Neutrophil (primary cell): ENCODE results near the gene CFDP1.
"Not testable (repeated sequence)": the region's sequence is repeated elsewhere in the genome, so short reads cannot be mapped to it uniquely, and the experiment has no call there.

ENCODE experiments used
- H3K27ac ChIP-seq: fragments of 200-600 bp; sonication (generic); 2 replicates; pipeline ENCODE4 v1.5.1; 2016; ENCODE audit warnings: mild to moderate bottlenecking, moderate library complexity
- H3K27me3 ChIP-seq: fragments of 200-600 bp; sonication (generic); 2 replicates; pipeline ENCODE4 v1.6.0; 2016; ENCODE audit warnings: mild to moderate bottlenecking
- H3K36me3 ChIP-seq: fragments of 200-600 bp; sonication (generic); 2 replicates; pipeline ENCODE4 v1.5.1; 2017
- H3K4me1 ChIP-seq, 2 experiments: fragments of 200-600 bp in 1 of 2; sonication (generic) in 1 of 2; 1 replicate in 1 of 2; 2 replicates in 1 of 2; pipeline versions ENCODE4 v1.5.1 to v1.6.1; 2013 to 2016; ENCODE audit warnings: low read depth in 1 of 2, low read length in 1 of 2, mild to moderate bottlenecking in 1 of 2, moderate library complexity in 1 of 2; ENCODE audit not compliant: control insufficient read depth in 1 of 2, insufficient read depth in 1 of 2
- H3K4me3 ChIP-seq, 2 experiments: fragments of 200-600 bp in 1 of 2; sonication (generic) in 1 of 2; 1 replicate in 1 of 2; 2 replicates in 1 of 2; pipeline ENCODE4 v1.5.1; 2013 to 2016; ENCODE audit warnings: low read depth in 1 of 2, low read length in 1 of 2, mild to moderate bottlenecking in 1 of 2, moderate library complexity in 1 of 2
- H3K9me3 ChIP-seq: fragments of 200-600 bp; sonication (generic); 2 replicates; pipeline ENCODE4 v1.5.1; 2016
- CTCF ChIP-seq: fragments of 200-600 bp; sonication (generic); IDR thresholded peaks from 2 replicates; pipeline ENCODE4 v1.5.1; 2016; ENCODE audit warnings: antibody characterized with exemption

The CFDP1 gene

GRCh38 chr16:75279305-75279704, 154.0 kb downstream of the CFDP1 start:
- no peaks in the 10 kb centered on the region for H3K4me1 ChIP-seq
- H3K27me3 ChIP-seq, result peaks cover 74% of the 10 kb centered on the region
- H3K36me3 ChIP-seq, result no peaks in the 10 kb centered on the region
- H3K27ac ChIP-seq, result no peak overlapping the region
- no peak overlapping the region for H3K4me3 ChIP-seq
- H3K9me3 ChIP-seq, result no peaks in the 10 kb centered on the region
- TF ChIP-seq CTCF, result no peak

DNA sequence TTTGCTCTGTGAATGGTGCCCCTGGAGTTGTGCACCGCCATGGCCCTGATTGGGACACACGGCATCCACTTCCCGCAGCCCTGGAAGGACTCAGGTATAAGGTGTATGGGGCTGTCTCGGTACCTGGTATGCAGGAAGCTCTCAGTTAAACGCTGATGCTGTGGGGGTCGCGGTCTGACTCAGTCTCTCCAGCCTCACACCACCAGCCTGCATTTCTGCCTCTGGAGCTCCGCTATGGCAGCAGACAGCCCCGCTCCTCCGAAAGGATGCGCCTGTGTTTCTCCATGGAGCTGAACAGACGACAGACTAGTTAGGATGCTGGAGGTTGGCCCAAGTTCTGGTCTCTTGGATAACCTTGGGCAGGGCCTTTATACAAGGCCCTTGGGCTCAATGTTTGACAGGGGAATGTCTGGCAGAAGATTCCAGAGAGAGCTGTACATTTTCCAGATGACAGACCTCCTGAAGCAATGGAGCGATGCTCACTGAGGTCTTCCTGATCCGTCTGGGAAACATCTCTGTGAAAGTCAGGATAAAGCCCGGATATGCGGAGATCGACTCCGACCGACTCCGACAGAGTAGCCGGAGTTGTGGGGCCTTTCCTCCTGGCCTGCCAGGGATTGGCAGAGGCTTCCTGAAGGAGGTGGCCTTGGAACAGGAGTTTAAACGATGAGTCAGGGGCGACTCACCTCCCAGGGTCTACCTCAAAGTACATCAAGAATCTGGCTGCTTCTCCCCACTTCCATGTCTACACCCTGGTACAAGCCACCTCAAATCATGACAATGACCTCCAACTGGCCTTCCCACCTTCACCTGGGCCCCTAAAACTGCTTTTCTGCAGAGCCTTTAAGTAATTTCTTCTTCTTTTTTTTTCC, 160.0 kb downstream of the CFDP1 start:
- peaks cover 90% of the 10 kb centered on the region for H3K27me3 ChIP-seq
- no peak for TF ChIP-seq CTCF
- H3K4me1 ChIP-seq, result peaks cover 13 to 14% of the 10 kb centered on the region in 2 experiments
- no peak overlapping the region for H3K4me3 ChIP-seq
- no peaks in the 10 kb centered on the region for H3K9me3 ChIP-seq
- H3K36me3 ChIP-seq, result no peaks in the 10 kb centered on the region
- H3K27ac ChIP-seq, result no peak overlapping the region

GRCh38 chr16:75272629-75273028, 160.7 kb downstream of the CFDP1 start:
- H3K4me1 ChIP-seq, result peaks cover 13 to 14% of the 10 kb centered on the region in 2 experiments
- not testable (repeated sequence) for H3K9me3 ChIP-seq, H3K27ac ChIP-seq, H3K36me3 ChIP-seq, H3K4me3 ChIP-seq
- H3K27me3 ChIP-seq, result peaks cover 93% of the 10 kb centered on the region

DNA sequence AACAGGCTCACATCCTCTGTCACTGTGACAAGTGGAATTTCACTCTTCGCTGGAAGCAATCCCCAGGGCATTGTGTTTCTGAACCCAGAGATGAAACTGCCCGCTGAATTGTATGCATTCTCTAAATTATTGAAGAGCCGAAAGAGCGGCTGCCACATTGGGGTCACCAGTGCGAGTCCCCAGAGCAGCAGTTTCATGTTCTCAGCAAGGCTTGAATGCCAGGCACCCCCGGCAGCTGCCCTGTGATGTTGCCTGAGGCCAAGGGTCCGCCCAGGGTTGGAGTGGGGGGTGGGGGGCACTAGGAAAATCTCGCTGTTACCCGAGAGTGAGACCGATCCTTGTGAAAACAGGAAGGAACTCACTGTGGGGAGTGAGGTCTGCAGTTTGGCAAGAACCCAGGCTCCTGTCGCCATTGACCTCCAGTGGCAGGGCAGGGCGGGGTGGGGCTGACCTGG, 161.2 kb downstream of the CFDP1 start:
- Histone ChIP-seq H3K4me3 (no peak overlapping the region), H3K4me1 (peaks cover 13 to 14% of the 10 kb centered on the region in 2 experiments), H3K36me3 (no peaks in the 10 kb centered on the region), H3K27me3 (peaks cover 93% of the 10 kb centered on the region), H3K27ac (no peak overlapping the region), H3K9me3 (no peaks in the 10 kb centered on the region)
- no peak for TF ChIP-seq CTCF

DNA sequence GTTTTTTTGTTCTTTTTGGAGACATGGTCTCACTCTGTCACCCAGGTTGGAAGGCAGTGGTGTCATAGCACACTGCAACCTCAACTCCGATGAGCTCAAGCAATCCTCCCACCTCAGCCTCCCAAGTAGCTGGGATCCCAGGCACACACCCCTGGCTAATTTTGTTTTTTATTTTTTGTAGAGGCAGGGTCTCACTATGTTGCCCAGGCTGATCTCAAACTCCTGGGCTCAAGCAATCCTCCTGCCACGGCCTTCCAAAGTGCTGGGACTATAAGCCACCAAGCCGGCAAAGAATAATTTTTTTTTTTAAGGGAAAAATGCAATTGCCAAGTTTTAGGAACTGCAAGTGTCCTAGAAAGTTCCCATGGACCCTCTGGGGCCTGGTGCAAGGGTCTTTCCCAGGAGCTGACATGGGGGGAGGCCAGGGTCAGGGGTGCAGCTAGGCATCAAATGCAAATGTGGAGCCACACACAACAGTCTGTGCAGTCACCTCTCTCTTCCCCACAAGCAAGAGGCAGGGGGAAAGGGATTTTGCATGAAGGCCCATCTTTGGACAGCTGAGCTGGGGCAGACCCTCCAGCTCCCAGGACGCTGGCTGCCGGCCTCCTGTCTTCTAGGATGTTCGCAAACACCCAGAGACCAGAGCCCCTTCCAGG, 161.7 kb downstream of the CFDP1 start:
- no peak for TF ChIP-seq CTCF
- Histone ChIP-seq H3K27me3 (peaks cover 93% of the 10 kb centered on the region), H3K36me3 (no peaks in the 10 kb centered on the region), H3K4me1 (peaks cover 13 to 14% of the 10 kb centered on the region in 2 experiments), H3K4me3 (no peak overlapping the region), H3K9me3 (no peaks in the 10 kb centered on the region), H3K27ac (no peak overlapping the region)

- H3K36me3 ChIP-seq, H3K9me3 ChIP-seq, H3K4me3 ChIP-seq, H3K27ac ChIP-seq: not testable (repeated sequence)
- H3K27me3 ChIP-seq, result peaks cover 94% of the 10 kb centered on the region
- peaks cover 17 to 20% of the 10 kb centered on the region in 2 experiments for H3K4me1 ChIP-seq
Measured at GRCh38 chr16:75269358-75269757, 163.9 kb downstream of the CFDP1 start.
